ENCODE measurements around the gene CORO2B. TPM values are rescaled to one million over a fixed set of nuclear protein-coding genes. Genes with fewer than 3 reads are reported as not detected.

Gene CORO2B
- total RNA-seq, 1 donor from 2014 or later = 1.0 TPM

DNA sequence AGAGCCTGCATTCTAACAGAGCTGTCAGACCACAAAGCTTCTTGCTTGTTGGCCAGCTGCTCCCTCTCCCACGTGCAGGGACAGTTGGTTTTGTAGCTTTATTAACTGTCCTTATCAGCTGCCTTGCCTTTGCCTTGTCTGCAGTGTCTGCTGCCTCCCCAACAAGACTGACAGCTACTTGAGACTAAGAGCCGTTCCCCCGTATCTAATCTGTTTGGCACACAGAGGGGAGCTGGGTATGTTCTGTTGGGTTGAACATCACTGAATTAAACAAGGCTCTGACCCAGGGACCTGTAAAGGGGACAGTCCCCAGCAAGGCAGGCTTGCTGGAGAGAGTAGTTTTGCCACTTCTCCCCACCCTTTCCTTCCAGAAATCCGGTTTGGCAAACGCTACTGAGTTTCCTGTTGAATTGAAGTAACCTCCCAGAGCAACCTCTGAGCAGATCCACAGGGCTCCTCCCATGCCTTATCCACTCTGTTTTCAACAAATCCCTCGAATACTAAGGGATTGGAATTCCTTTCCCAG lies 125.8 kb downstream of the CORO2B start:
- Histone ChIP-seq H3K27me3 (no peaks in the 10 kb centered on the region), H3K4me1 (peaks cover 23% of the 10 kb centered on the region), H3K4me2 (peak overlapping the region; percentile 11), H3F3A (ENCODE audit: low read depth) (peaks cover 13% of the 10 kb centered on the region), H3K9ac (no peak overlapping the region), H3K4me3 (no peak overlapping the region), H3K36me3 (no peaks in the 10 kb centered on the region), H3K27ac (no peak overlapping the region), H3K9me3 (ENCODE audit: low read depth) (no peaks in the 10 kb centered on the region), H2AFZ (replicated peaks) (peak overlapping the region; percentile 41), H4K20me1 (ENCODE audit: low read depth) (no peaks in the 10 kb centered on the region), H3K79me2 (ENCODE audit: low read depth) (no peaks in the 10 kb centered on the region)
- Mint-ChIP-seq H3K36me3 (peaks cover 6% of the 10 kb centered on the region), H3K9me3 (no peaks in the 10 kb centered on the region), H3K4me3 (no peak overlapping the region), H3K4me1 (peaks cover 25% of the 10 kb centered on the region), H3K27ac (peak overlapping the region; percentile 34), H3K27me3 (ENCODE audit: insufficient read depth, low read depth) (peaks cover 3% of the 10 kb centered on the region)
- TF ChIP-seq CTCF (IDR thresholded peaks at IDR 0.05) = no peak
- TF ChIP-seq EZH2phosphoT487 (IDR thresholded peaks at IDR 0.05) = no peak
- no peak for TF ChIP-seq EZH2 (IDR thresholded peaks at IDR 0.05)
- peak; percentile 34 for DNase-seq (ENCODE audit: low spot score)

GRCh38 chr15:68706256-68706655 lies 127.5 kb downstream of the CORO2B start:
- Histone ChIP-seq H3K4me2 (no peak overlapping the region), H3K27me3 (no peaks in the 10 kb centered on the region), H3K4me1 (peaks cover 7% of the 10 kb centered on the region), H4K20me1 (ENCODE audit: low read depth) (no peaks in the 10 kb centered on the region), H2AFZ (replicated peaks) (no peak overlapping the region), H3K4me3 (no peak overlapping the region), H3K9me3 (ENCODE audit: low read depth) (no peaks in the 10 kb centered on the region), H3K27ac (no peak overlapping the region), H3K9ac (no peak overlapping the region), H3F3A (ENCODE audit: low read depth) (peaks cover 8% of the 10 kb centered on the region), H3K36me3 (no peaks in the 10 kb centered on the region), H3K79me2 (ENCODE audit: low read depth) (no peaks in the 10 kb centered on the region)
- Mint-ChIP-seq H3K4me3 (peak overlapping the region; percentile 57), H3K27ac (no peak overlapping the region), H3K36me3 (peaks cover 6% of the 10 kb centered on the region), H3K27me3 (ENCODE audit: insufficient read depth, low read depth) (peaks cover 3% of the 10 kb centered on the region), H3K9me3 (no peaks in the 10 kb centered on the region), H3K4me1 (peaks cover 13% of the 10 kb centered on the region)
- TF ChIP-seq EZH2phosphoT487 (IDR thresholded peaks at IDR 0.05) = no peak
- no peak for TF ChIP-seq CTCF (IDR thresholded peaks at IDR 0.05)
- TF ChIP-seq EZH2 (IDR thresholded peaks at IDR 0.05) = no peak
- no peak for DNase-seq (ENCODE audit: low spot score)

GRCh38 chr15:68706931-68707330 lies 128.1 kb downstream of the CORO2B start:
- Histone ChIP-seq H3K4me2 (no peak overlapping the region), H3K4me3 (no peak overlapping the region), H3K4me1 (peaks cover 7% of the 10 kb centered on the region), H3K36me3 (no peaks in the 10 kb centered on the region), H3K27ac (no peak overlapping the region), H3K79me2 (ENCODE audit: low read depth) (no peaks in the 10 kb centered on the region), H3K9me3 (ENCODE audit: low read depth) (no peaks in the 10 kb centered on the region), H2AFZ (replicated peaks) (no peak overlapping the region), H3K27me3 (no peaks in the 10 kb centered on the region), H4K20me1 (ENCODE audit: low read depth) (no peaks in the 10 kb centered on the region), H3K9ac (no peak overlapping the region), H3F3A (ENCODE audit: low read depth) (peaks cover 8% of the 10 kb centered on the region)
- Mint-ChIP-seq H3K27ac (no peak overlapping the region), H3K4me3 (no peak overlapping the region), H3K9me3 (no peaks in the 10 kb centered on the region), H3K36me3 (peaks cover 6% of the 10 kb centered on the region), H3K4me1 (peaks cover 13% of the 10 kb centered on the region), H3K27me3 (ENCODE audit: insufficient read depth, low read depth) (peaks cover 3% of the 10 kb centered on the region)
- TF ChIP-seq EZH2 (IDR thresholded peaks at IDR 0.05) (no peak), EZH2phosphoT487 (IDR thresholded peaks at IDR 0.05) (no peak), CTCF (IDR thresholded peaks at IDR 0.05) (no peak)
- no peak for DNase-seq (ENCODE audit: low spot score)

Measured in neural progenitor cell (in vitro differentiated cells).